Vagina (tissue), 2 donors: Measurements from ENCODE around the gene MAN2A2.

ENCODE experiments used
- CTCF ChIP-seq, 3 experiments: fragments of 450-650 bp in 2 of 3; fragments of 200-600 bp in 1 of 3; sonication (generic) in 1 of 3; IDR thresholded peaks; one replicate each; pipeline ENCODE4 v1.5.1; 2017 to 2019; ENCODE audit warnings: antibody characterized with exemption in 3 of 3, mild to moderate bottlenecking in 2 of 3, moderate library complexity in 2 of 3
- POLR2A ChIP-seq, 2 donors: fragments of 450-650 bp; IDR thresholded peaks; one replicate each; pipeline ENCODE4 v1.6.1; 2017; ENCODE audit warnings: antibody characterized with exemption in 2 of 2, mild to moderate bottlenecking in 2 of 2, moderate library complexity in 2 of 2

GRCh38 chr15:90957791-90958190 lies 54.7 kb downstream of the MAN2A2 start:
- TF ChIP-seq POLR2A (IDR thresholded peaks at IDR 0.05) (no peak), CTCF (IDR thresholded peaks at IDR 0.05) (no peak)
